ENCODE results near the gene HNF4A. TPM values are rescaled to one million over a fixed set of nuclear protein-coding genes. Genes with fewer than 3 reads are reported as not detected.
A peak's percentile ranks its signal among the peaks of the same experiment; 100 is the strongest.
"Not testable (repeated sequence)": the region's sequence is repeated elsewhere in the genome, so short reads cannot be mapped to it uniquely, and the experiment has no call there.

The HNF4A gene
- total RNA-seq, 1 experiment from 2014 or later, result 0.15 TPM

- peak overlapping the region; percentile 38 for H3K4me3 Mint-ChIP-seq
- no peaks in the 10 kb centered on the region for H3K36me3 Mint-ChIP-seq
- H3K27me3 Mint-ChIP-seq (ENCODE audit: low read depth), result no peaks in the 10 kb centered on the region
- no peak for TF ChIP-seq IRF1 (CRISPR knock-in tag; IDR thresholded peaks at IDR 0.05)
- TF ChIP-seq GTF2I (CRISPR knock-in tag; conservative IDR thresholded peaks at IDR 0.05), result peak; percentile 75; the same call in 1 of the 2 replicates
- no peak for TF ChIP-seq MXD4 (CRISPR knock-in tag; IDR thresholded peaks at IDR 0.05; ENCODE audit: borderline replicate concordance)
- TF ChIP-seq ZNF423 (CRISPR knock-in tag; IDR thresholded peaks at IDR 0.05), result peak; percentile 90
- no peak for TF ChIP-seq SOX15 (CRISPR knock-in tag; IDR thresholded peaks at IDR 0.05)
- no peak for TF ChIP-seq TCF7 (CRISPR knock-in tag; IDR thresholded peaks at IDR 0.05; ENCODE audit: low read depth)
- TF ChIP-seq E2F4 (CRISPR knock-in tag; IDR thresholded peaks at IDR 0.05; ENCODE audit: borderline replicate concordance, low read depth), result no peak
- no peak for TF ChIP-seq FOXK1 (CRISPR knock-in tag; IDR thresholded peaks at IDR 0.05)
- no peak for TF ChIP-seq CBFB (CRISPR knock-in tag; IDR thresholded peaks at IDR 0.05; ENCODE audit: low read depth)
- no peak for TF ChIP-seq ZNF532 (CRISPR knock-in tag; IDR thresholded peaks at IDR 0.05; ENCODE audit: borderline replicate concordance)
- TF ChIP-seq ZNF219 (CRISPR knock-in tag; IDR thresholded peaks at IDR 0.05; ENCODE audit: borderline replicate concordance), result no peak
- TF ChIP-seq TP53 (CRISPR knock-in tag; IDR thresholded peaks at IDR 0.05), result no peak
- TF ChIP-seq, protein P1, sequence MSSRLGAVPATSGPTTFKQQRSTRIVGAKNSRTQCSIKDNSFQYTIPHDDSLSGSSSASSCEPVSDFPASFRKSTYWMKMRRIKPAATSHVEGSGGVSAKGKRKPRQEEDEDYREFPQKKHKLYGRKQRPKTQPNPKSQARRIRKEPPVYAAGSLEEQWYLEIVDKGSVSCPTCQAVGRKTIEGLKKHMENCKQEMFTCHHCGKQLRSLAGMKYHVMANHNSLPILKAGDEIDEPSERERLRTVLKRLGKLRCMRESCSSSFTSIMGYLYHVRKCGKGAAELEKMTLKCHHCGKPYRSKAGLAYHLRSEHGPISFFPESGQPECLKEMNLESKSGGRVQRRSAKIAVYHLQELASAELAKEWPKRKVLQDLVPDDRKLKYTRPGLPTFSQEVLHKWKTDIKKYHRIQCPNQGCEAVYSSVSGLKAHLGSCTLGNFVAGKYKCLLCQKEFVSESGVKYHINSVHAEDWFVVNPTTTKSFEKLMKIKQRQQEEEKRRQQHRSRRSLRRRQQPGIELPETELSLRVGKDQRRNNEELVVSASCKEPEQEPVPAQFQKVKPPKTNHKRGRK (CRISPR knock-in tag; IDR thresholded peaks at IDR 0.05; ENCODE audit: borderline replicate concordance), result no peak
- no peak for TF ChIP-seq ZSCAN18 (CRISPR knock-in tag; IDR thresholded peaks at IDR 0.05)
- no peak for TF ChIP-seq RORB (CRISPR knock-in tag; IDR thresholded peaks at IDR 0.05)
- no peak for TF ChIP-seq NR1H2 (CRISPR knock-in tag; IDR thresholded peaks at IDR 0.05)
- no peak for TF ChIP-seq GABPB1 (CRISPR knock-in tag; IDR thresholded peaks at IDR 0.05)
- ATAC-seq, result peak; percentile 65
- no peaks in the 10 kb centered on the region; the same call in 1 of the 2 replicates for H3K9me3 Mint-ChIP-seq
- H3K4me1 Mint-ChIP-seq, result peaks cover 15% of the 10 kb centered on the region
- no peak overlapping the region for H3K27ac Mint-ChIP-seq
- peak; percentile 72 for DNase-seq (ENCODE audit: low spot score)
- ChIA-PET POLR2A (interaction anchor here (1.4 kb wide), 1 partner anchor 16 kb away, joined by 4 read pairs; no protein-coding TSS in a partner anchor), CTCF (interaction anchor here (0.6 to 4.1 kb wide), 3 partner anchors 15 to 96 kb away, joined by 3 to 32 read pairs (median 6); partner anchors contain the start of gene FITM2)
These were observed 28.9 kb upstream of the HNF4A start for GRCh38 chr20:44326391-44327159.

- not testable (repeated sequence) for H3K9me3 Mint-ChIP-seq; ATAC-seq; H3K4me3 Mint-ChIP-seq; DNase-seq (ENCODE audit: low spot score); H3K36me3 Mint-ChIP-seq; H3K27me3 Mint-ChIP-seq (ENCODE audit: low read depth); H3K27ac Mint-ChIP-seq
- H3K4me1 Mint-ChIP-seq, result peaks cover 15% of the 10 kb centered on the region
- CTCF ChIA-PET, result interaction anchor here (1.0 to 1.5 kb wide), 2 partner anchors 17 to 211 kb away, joined by 3 read pairs; partner anchors contain the start of gene FITM2
- POLR2A ChIA-PET, result interaction anchor here (0.6 kb wide), 1 partner anchor 126 kb away, joined by 3 read pairs; no protein-coding TSS in a partner anchor
These were observed 27.8 kb upstream of the HNF4A start for GRCh38 chr20:44327748-44328147.
